ENCODE data around the gene MSANTD1.

The MSANTD1 gene

DNA sequence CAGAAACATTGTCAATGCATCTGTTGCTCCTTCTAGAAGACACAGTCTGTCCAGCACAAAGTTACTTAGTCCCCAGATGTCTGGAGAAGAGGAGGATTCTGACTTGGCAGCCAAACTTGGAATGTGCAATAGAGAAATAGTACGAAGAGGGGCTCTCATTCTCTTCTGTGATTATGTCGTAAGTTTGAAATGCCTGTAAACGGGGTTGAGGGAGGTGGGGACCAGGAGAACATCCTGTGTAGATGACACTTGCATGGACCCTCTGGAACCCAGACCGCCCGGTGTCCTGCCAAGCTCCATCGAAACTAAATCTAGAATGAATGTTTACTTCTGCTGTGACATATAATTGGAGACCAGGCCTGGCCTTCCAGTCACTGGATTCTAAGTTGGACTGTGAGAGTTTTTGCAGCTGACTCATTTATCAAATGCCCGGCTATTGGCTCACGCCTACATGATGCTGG lies 45.0 kb upstream of the MSANTD1 start:
- peak; percentile 42 for DNase-seq (ENCODE audit: low read depth)
- no peak overlapping the region for H3K4me3 ChIP-seq (ENCODE audit: control insufficient read depth, low read depth, low read length)
- TF ChIP-seq, protein P1, sequence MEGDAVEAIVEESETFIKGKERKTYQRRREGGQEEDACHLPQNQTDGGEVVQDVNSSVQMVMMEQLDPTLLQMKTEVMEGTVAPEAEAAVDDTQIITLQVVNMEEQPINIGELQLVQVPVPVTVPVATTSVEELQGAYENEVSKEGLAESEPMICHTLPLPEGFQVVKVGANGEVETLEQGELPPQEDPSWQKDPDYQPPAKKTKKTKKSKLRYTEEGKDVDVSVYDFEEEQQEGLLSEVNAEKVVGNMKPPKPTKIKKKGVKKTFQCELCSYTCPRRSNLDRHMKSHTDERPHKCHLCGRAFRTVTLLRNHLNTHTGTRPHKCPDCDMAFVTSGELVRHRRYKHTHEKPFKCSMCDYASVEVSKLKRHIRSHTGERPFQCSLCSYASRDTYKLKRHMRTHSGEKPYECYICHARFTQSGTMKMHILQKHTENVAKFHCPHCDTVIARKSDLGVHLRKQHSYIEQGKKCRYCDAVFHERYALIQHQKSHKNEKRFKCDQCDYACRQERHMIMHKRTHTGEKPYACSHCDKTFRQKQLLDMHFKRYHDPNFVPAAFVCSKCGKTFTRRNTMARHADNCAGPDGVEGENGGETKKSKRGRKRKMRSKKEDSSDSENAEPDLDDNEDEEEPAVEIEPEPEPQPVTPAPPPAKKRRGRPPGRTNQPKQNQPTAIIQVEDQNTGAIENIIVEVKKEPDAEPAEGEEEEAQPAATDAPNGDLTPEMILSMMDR (conservative IDR thresholded peaks at IDR 0.05; ENCODE audit: control insufficient read depth, insufficient read depth, low read depth, low read length) = no peak

DNA sequence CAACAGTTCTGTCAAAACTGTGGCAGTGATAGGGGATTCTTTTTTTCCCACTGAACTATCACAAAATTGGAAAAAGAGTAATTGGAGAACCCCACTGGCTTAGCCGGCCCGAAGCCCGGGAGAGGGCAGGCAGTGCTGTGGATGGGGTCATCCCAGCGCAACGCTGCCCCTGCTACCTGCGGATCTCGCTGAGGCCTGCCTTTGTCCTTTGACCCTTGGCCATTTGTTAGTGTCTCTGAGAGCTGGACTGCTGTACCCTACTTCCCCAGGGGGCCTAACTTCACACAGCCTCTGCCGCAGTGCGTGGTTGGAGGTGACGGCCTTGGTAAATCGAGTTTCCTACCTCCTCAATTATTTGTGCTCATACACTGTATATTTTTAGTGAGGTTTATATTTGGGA lies 43.0 kb upstream of the MSANTD1 start:
- H3K4me3 ChIP-seq (ENCODE audit: control insufficient read depth, low read depth, low read length) = no peak overlapping the region
- TF ChIP-seq, protein P1 (conservative IDR thresholded peaks at IDR 0.05; ENCODE audit: control insufficient read depth, insufficient read depth, low read depth, low read length) = no peak
- no peak for DNase-seq (ENCODE audit: low read depth)

DNA sequence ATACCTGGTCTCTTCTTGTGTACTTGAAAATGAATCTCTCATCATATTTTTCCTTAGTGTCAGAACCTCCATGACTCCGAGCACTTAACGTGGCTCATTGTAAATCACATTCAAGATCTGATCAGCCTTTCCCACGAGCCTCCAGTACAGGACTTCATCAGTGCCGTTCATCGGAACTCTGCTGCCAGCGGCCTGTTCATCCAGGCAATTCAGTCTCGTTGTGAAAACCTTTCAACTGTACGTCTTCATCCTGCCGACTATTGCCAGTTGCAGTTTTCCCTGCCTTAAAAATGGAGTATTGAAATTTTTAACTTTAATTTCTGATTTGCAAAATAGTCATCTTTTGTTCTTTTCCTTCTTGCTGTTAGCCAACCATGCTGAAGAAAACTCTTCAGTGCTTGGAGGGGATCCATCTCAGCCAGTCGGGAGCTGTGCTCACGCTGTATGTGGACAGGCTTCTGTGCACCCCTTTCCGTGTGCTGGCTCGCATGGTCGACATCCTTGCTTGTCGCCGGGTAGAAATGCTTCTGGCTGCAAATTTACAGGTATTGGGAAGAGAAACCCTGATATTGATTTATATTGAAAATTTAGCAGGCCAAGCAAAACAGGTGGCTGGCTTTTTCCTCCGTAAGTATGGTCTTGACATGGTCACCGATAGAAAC lies 42.4 kb upstream of the MSANTD1 start:
- TF ChIP-seq, protein P1 (conservative IDR thresholded peaks at IDR 0.05; ENCODE audit: control insufficient read depth, insufficient read depth, low read depth, low read length) = no peak
- H3K4me3 ChIP-seq (ENCODE audit: control insufficient read depth, low read depth, low read length) = no peak overlapping the region
- no peak for DNase-seq (ENCODE audit: low read depth)

DNA sequence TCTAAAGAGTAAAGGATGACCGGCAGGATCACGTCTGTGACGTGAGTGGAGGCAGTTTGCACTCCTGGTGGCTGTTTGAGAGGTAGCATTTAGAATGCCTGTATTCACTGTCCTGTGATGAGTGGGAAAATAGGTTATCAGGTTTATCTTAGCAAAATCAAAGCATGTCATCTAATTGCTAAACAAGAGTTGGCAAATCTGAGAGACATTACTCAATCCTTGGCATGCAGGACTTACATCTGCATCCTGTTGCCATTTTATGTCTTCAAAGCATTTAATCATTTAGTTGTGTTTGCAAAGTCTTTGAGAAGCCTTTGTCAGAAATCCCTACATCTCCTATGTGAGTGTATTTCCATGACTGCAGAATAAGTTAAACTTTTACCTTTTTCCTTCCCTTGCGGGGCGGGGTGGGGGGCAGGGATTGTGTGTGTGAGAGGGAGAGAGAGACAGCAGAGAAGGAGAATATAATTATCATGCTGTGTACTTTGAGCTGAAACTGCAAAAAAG lies 41.4 kb upstream of the MSANTD1 start:
- H3K4me3 ChIP-seq (ENCODE audit: control insufficient read depth, low read depth, low read length) = no peak overlapping the region
- TF ChIP-seq, protein P1 (conservative IDR thresholded peaks at IDR 0.05; ENCODE audit: control insufficient read depth, insufficient read depth, low read depth, low read length) = peak; percentile 2
- DNase-seq (ENCODE audit: low read depth) = peak; percentile 69

DNA sequence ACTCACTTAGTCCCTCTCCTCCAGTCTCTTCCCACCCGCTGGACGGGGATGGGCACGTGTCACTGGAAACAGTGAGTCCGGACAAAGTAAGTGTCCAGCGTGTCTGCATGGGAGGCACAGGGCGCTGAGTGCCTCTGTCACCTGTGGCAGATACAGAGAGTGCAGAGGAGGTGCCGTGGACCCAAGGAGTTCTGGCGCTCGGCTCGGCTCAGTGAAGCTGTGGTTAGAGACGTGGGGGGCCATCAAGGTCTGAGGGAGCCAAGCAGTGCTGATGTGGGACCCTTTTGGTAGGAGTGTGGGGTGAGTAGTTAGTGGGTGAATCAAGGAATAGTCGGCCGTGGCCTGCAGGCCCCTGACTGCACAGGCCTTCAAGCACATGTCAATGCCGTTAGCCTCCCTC lies 40.1 kb upstream of the MSANTD1 start:
- TF ChIP-seq, protein P1 (conservative IDR thresholded peaks at IDR 0.05; ENCODE audit: control insufficient read depth, insufficient read depth, low read depth, low read length) = no peak
- no peak for DNase-seq (ENCODE audit: low read depth)
- no peak overlapping the region for H3K4me3 ChIP-seq (ENCODE audit: control insufficient read depth, low read depth, low read length)

DNA sequence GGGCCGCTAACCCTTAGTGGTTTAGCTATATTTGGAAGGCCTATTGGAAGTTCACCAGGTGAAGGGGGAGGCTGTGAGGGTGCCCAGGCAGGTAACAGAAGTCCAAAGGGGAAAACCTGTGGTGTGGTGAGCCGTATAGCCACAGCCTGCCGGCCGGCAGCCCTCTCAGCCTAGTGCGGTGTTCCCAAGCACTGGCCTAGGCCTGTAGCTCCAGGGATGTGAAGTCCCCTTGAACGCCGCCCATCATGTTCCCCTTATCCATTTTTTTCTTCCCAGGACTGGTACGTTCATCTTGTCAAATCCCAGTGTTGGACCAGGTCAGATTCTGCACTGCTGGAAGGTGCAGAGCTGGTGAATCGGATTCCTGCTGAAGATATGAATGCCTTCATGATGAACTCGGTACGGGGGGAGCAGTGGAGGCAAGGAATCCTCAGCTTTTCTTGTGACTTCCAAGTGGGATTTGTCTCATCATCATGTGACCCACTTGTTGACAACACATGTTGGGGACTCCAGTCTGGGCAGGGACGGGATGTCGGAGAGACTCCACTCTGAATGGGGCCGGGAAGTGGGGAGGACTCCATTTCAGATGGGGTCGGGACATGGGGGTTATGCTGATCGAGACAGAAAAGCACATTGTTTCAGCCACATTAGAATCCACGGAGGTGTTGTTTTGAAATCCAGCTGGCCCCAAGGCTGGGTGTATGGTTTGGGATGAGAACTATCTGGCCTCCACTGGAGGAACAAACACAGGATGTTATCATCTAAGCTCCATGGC lies 39.2 kb upstream of the MSANTD1 start:
- TF ChIP-seq, protein P1 (conservative IDR thresholded peaks at IDR 0.05; ENCODE audit: control insufficient read depth, insufficient read depth, low read depth, low read length) = no peak
- H3K4me3 ChIP-seq (ENCODE audit: control insufficient read depth, low read depth, low read length) = no peak overlapping the region
- DNase-seq (ENCODE audit: low read depth) = no peak

Measured in fibroblast of mammary gland (primary cell).